Endodermal cell (in vitro differentiated cells): ENCODE measurements around the gene TRIM72. TPM values are rescaled to one million over a fixed set of nuclear protein-coding genes. Genes with fewer than 3 reads are reported as not detected.
A peak's percentile ranks its signal among the peaks of the same experiment; 100 is the strongest.

Experiments
- DNase-seq: peaks from one replicate; pipeline ENCODE4 v3.0.0-alpha.2; 2017
- H3K27ac ChIP-seq: 2 replicates; pipeline ENCODE4 v1.5.1; 2013; ENCODE audit warnings: mild to moderate bottlenecking, low read depth, low read length, moderate library complexity
- H3K27me3 ChIP-seq: 2 replicates; pipeline ENCODE4 v1.6.1; 2013; ENCODE audit warnings: mild to moderate bottlenecking, low read length, moderate library complexity; ENCODE audit not compliant: insufficient read depth, control insufficient read depth, poor library complexity, severe bottlenecking
- H3K36me3 ChIP-seq: 2 replicates; pipeline ENCODE4 v1.7.0; 2013; ENCODE audit warnings: mild to moderate bottlenecking, low read length, moderate library complexity; ENCODE audit not compliant: control insufficient read depth, insufficient read depth
- H3K4me1 ChIP-seq: one replicate; pipeline ENCODE4 v1.7.0; 2013; ENCODE audit warnings: low read length; ENCODE audit not compliant: control insufficient read depth, insufficient read depth
- H3K4me3 ChIP-seq: 2 replicates; pipeline ENCODE4 v1.5.1; 2013; ENCODE audit warnings: mild to moderate bottlenecking, low read length, moderate library complexity
- H3K9ac ChIP-seq: 2 replicates; pipeline ENCODE4 v1.6.1; 2013; ENCODE audit warnings: mild to moderate bottlenecking, low read length, moderate library complexity; ENCODE audit not compliant: poor library complexity, severe bottlenecking; ENCODE audit errors: extremely low read depth
- H3K9me3 ChIP-seq: 2 replicates; pipeline ENCODE4 v1.6.1; 2013; ENCODE audit warnings: mild to moderate bottlenecking, low read length, moderate library complexity; ENCODE audit not compliant: control insufficient read depth
- H3K27ac Mint-ChIP-seq: 2 replicates; pipeline ENCODE4 v1.8.0; 2020; ENCODE audit warnings: mixed read lengths
- H3K27me3 Mint-ChIP-seq: 2 replicates; pipeline ENCODE4 v1.8.0; 2021; ENCODE audit warnings: mild to moderate bottlenecking, mixed read lengths; ENCODE audit not compliant: insufficient read depth
- H3K36me3 Mint-ChIP-seq: 2 replicates; pipeline ENCODE4 v1.8.0; 2020; ENCODE audit warnings: low read depth, mixed read lengths
- H3K4me1 Mint-ChIP-seq: 2 replicates; pipeline ENCODE4 v1.8.0; 2020; ENCODE audit warnings: mixed read lengths
- H3K4me3 Mint-ChIP-seq: 2 replicates; pipeline ENCODE4 v1.8.0; 2020; ENCODE audit warnings: mild to moderate bottlenecking, moderate library complexity, mixed read lengths
- H3K9me3 Mint-ChIP-seq: 2 replicates; pipeline ENCODE4 v1.8.0; 2020; ENCODE audit warnings: mild to moderate bottlenecking, mixed read lengths
- WGBS, 2 experiments: methylation state at CpG; one replicate each; pipeline versions ENCODE4 v1.1.5 to v1.1.7; 2013; ENCODE audit warnings: missing lambda C conversion rate in 2 of 2, mixed read lengths in 1 of 2; ENCODE audit not compliant: insufficient coverage in 1 of 2, insufficient read length in 1 of 2; 5-methylcytosine and 5-hydroxymethylcytosine counted together
- total RNA-seq, 2 donors: library from RNA; stranded (reverse); fragmentation: NEBNext Ultra II Directional in 1 of 2; extraction: Animal tissue kit (Norgen Biotek cat#: 25700) in 1 of 2; gene quantifications; 2 replicates in 1 of 2; 3 replicates in 1 of 2; pipeline ENCODE4 v1.2.1, GENCODE V29; 2021
- TF ChIP-seq, protein P1 (sequence below): fragments of 200-600 bp; sonication (generic); conservative IDR thresholded peaks from 2 replicates; pipeline ENCODE4 v1.5.0; 2021; ENCODE audit warnings: antibody characterized with exemption, mild to moderate bottlenecking

TRIM72 gene
- total RNA-seq, 2 donors from 2014 or later, result 0.15 to 0.20 TPM

- no peak overlapping the region for H3K27ac Mint-ChIP-seq
- H3K36me3 ChIP-seq, result peaks cover 100% of the 10 kb centered on the region
- TF ChIP-seq, protein P1, sequence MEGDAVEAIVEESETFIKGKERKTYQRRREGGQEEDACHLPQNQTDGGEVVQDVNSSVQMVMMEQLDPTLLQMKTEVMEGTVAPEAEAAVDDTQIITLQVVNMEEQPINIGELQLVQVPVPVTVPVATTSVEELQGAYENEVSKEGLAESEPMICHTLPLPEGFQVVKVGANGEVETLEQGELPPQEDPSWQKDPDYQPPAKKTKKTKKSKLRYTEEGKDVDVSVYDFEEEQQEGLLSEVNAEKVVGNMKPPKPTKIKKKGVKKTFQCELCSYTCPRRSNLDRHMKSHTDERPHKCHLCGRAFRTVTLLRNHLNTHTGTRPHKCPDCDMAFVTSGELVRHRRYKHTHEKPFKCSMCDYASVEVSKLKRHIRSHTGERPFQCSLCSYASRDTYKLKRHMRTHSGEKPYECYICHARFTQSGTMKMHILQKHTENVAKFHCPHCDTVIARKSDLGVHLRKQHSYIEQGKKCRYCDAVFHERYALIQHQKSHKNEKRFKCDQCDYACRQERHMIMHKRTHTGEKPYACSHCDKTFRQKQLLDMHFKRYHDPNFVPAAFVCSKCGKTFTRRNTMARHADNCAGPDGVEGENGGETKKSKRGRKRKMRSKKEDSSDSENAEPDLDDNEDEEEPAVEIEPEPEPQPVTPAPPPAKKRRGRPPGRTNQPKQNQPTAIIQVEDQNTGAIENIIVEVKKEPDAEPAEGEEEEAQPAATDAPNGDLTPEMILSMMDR, result no peak
- H3K9me3 ChIP-seq, result no peaks in the 10 kb centered on the region
- no peaks in the 10 kb centered on the region for H3K27me3 ChIP-seq
- no peak overlapping the region for H3K9ac ChIP-seq
- H3K4me3 ChIP-seq, result no peak overlapping the region
- no peaks in the 10 kb centered on the region for H3K9me3 Mint-ChIP-seq
- no peak overlapping the region for H3K27ac ChIP-seq
- 91 to 100% methylated on average over 1 to 2 of the region's 2 CpGs for WGBS, 2 experiments
- H3K4me3 Mint-ChIP-seq, result no peak overlapping the region
- DNase-seq, result no peak
- H3K4me1 ChIP-seq, result no peaks in the 10 kb centered on the region
- H3K36me3 Mint-ChIP-seq, result peaks cover 97% of the 10 kb centered on the region
- no peaks in the 10 kb centered on the region for H3K27me3 Mint-ChIP-seq
- peaks cover 3% of the 10 kb centered on the region for H3K4me1 Mint-ChIP-seq
Measured at GRCh38 chr16:31189412-31189778, 24.5 kb upstream of the TRIM72 start.

DNA sequence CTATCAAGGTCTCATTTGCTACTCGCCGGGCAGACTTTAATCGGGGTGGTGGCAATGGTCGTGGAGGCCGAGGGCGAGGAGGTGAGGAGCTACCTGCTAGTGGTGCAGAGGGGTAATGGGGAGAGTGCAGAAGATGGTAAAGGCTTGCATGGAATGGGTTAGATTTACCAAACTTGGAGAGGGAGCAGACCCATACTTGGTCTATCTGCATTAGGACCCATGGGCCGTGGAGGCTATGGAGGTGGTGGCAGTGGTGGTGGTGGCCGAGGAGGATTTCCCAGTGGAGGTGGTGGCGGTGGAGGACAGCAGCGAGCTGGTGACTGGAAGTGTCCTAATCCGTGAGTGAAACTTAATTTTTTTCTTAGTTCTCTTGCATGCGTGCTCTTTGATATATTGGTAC is 23.9 kb upstream of the TRIM72 start:
- no peaks in the 10 kb centered on the region for H3K9me3 ChIP-seq
- Mint-ChIP-seq H3K27me3 (no peaks in the 10 kb centered on the region), H3K36me3 (peaks cover 96% of the 10 kb centered on the region), H3K4me3 (no peak overlapping the region), H3K4me1 (no peaks in the 10 kb centered on the region), H3K27ac (peak overlapping the region; percentile 79), H3K9me3 (no peaks in the 10 kb centered on the region)
- no peak overlapping the region for H3K27ac ChIP-seq
- 95 to 100% methylated on average over 8 to 12 of the region's 12 CpGs for WGBS, 2 experiments
- no peak overlapping the region for H3K4me3 ChIP-seq
- H3K9ac ChIP-seq, result no peak overlapping the region
- H3K27me3 ChIP-seq, result no peaks in the 10 kb centered on the region
- H3K36me3 ChIP-seq, result peaks cover 100% of the 10 kb centered on the region
- DNase-seq, result no peak
- no peaks in the 10 kb centered on the region for H3K4me1 ChIP-seq
- TF ChIP-seq, protein P1, result no peak

- Mint-ChIP-seq H3K27ac (peak overlapping the region; percentile 79), H3K9me3 (no peaks in the 10 kb centered on the region), H3K36me3 (peaks cover 96% of the 10 kb centered on the region), H3K27me3 (no peaks in the 10 kb centered on the region), H3K4me1 (no peaks in the 10 kb centered on the region), H3K4me3 (no peak overlapping the region)
- H3K4me3 ChIP-seq, result no peak overlapping the region
- no peak overlapping the region for H3K9ac ChIP-seq
- peaks cover 100% of the 10 kb centered on the region for H3K36me3 ChIP-seq
- TF ChIP-seq, protein P1, result no peak
- 94 to 98% methylated on average over 15 to 17 of the region's 17 CpGs for WGBS, 2 experiments
- H3K27me3 ChIP-seq, result no peaks in the 10 kb centered on the region
- no peaks in the 10 kb centered on the region for H3K9me3 ChIP-seq
- no peak for DNase-seq
- H3K27ac ChIP-seq, result no peak overlapping the region
- H3K4me1 ChIP-seq, result no peaks in the 10 kb centered on the region
Measured at GRCh38 chr16:31190818-31191444, 23.0 kb upstream of the TRIM72 start.
